ENCODE data around the gene SAFB.

The SAFB gene

GRCh38 chr19:5628461-5628860, 5.6 kb downstream of the SAFB start:
- H4K20me1 ChIP-seq (ENCODE audit: insufficient read depth, low read length): peaks cover 94% of the 10 kb centered on the region
- no peaks in the 10 kb centered on the region for H3K27me3 ChIP-seq (ENCODE audit: low read depth, low read length)
- TF ChIP-seq CTCF (IDR thresholded peaks at IDR 0.05; ENCODE audit: low read depth, low read length) (no peak), EZH2phosphoT487 (IDR thresholded peaks at IDR 0.05; ENCODE audit: low read depth) (no peak)
- no peak overlapping the region for H2AFZ ChIP-seq (ENCODE audit: low read depth, low read length)
- H3K4me2 ChIP-seq (ENCODE audit: low read length): peak overlapping the region; percentile 55
- peaks cover 100% of the 10 kb centered on the region for H3K79me2 ChIP-seq (ENCODE audit: low read length)
- peaks cover 54% of the 10 kb centered on the region for H3K4me1 ChIP-seq (ENCODE audit: low read length)
- H3K27ac ChIP-seq (ENCODE audit: low read length): peak overlapping the region; percentile 70
- peak overlapping the region; percentile 17; the same call in 1 of the 2 replicates for H3K9ac ChIP-seq (ENCODE audit: low read length)
- H3K36me3 ChIP-seq (replicated peaks; ENCODE audit: low read depth, low read length): peaks cover 78% of the 10 kb centered on the region
- H3K4me3 ChIP-seq (ENCODE audit: low read length): peak overlapping the region; percentile 26
- no peaks in the 10 kb centered on the region for H3K9me3 ChIP-seq (ENCODE audit: insufficient read depth, low read length)

- H3K27ac ChIP-seq (ENCODE audit: low read length): peak overlapping the region; percentile 70
Measured at GRCh38 chr19:5628919-5629481, 6.1 kb downstream of the SAFB start.

GRCh38 chr19:5631567-5632240, 8.8 kb downstream of the SAFB start:
- Histone ChIP-seq H2AFZ (ENCODE audit: low read depth, low read length) (no peak overlapping the region), H3K9me3 (ENCODE audit: insufficient read depth, low read length) (no peaks in the 10 kb centered on the region), H3K36me3 (replicated peaks; ENCODE audit: low read depth, low read length) (peaks cover 74% of the 10 kb centered on the region), H3K27ac (ENCODE audit: low read length) (no peak overlapping the region), H3K79me2 (ENCODE audit: low read length) (peaks cover 100% of the 10 kb centered on the region), H3K4me3 (ENCODE audit: low read length) (no peak overlapping the region), H3K4me2 (ENCODE audit: low read length) (no peak overlapping the region), H3K27me3 (ENCODE audit: low read depth, low read length) (no peaks in the 10 kb centered on the region), H3K9ac (ENCODE audit: low read length) (no peak overlapping the region), H4K20me1 (ENCODE audit: insufficient read depth, low read length) (peaks cover 95% of the 10 kb centered on the region), H3K4me1 (ENCODE audit: low read length) (peaks cover 40% of the 10 kb centered on the region)
- TF ChIP-seq CTCF (IDR thresholded peaks at IDR 0.05; ENCODE audit: low read depth, low read length): no peak
- TF ChIP-seq EZH2phosphoT487 (IDR thresholded peaks at IDR 0.05; ENCODE audit: low read depth): no peak

More at GRCh38 chr19:5628919-5629481, 6.1 kb downstream of the SAFB start:
- Histone ChIP-seq H3K4me2 (ENCODE audit: low read length) (peak overlapping the region; percentile 55), H3K36me3 (replicated peaks; ENCODE audit: low read depth, low read length) (peaks cover 82% of the 10 kb centered on the region), H3K4me3 (ENCODE audit: low read length) (peak overlapping the region; percentile 26), H2AFZ (ENCODE audit: low read depth, low read length) (no peak overlapping the region), H3K9ac (ENCODE audit: low read length) (peak overlapping the region; percentile 17; the same call in 1 of the 2 replicates), H3K27me3 (ENCODE audit: low read depth, low read length) (no peaks in the 10 kb centered on the region), H3K4me1 (ENCODE audit: low read length) (peaks cover 57% of the 10 kb centered on the region), H3K79me2 (ENCODE audit: low read length) (peaks cover 100% of the 10 kb centered on the region), H4K20me1 (ENCODE audit: insufficient read depth, low read length) (peaks cover 95% of the 10 kb centered on the region), H3K9me3 (ENCODE audit: insufficient read depth, low read length) (no peaks in the 10 kb centered on the region)
- no peak for TF ChIP-seq EZH2phosphoT487 (IDR thresholded peaks at IDR 0.05; ENCODE audit: low read depth)
- no peak for TF ChIP-seq CTCF (IDR thresholded peaks at IDR 0.05; ENCODE audit: low read depth, low read length)

GRCh38 chr19:5632241-5632612, 9.3 kb downstream of the SAFB start:
- Histone ChIP-seq H4K20me1 (ENCODE audit: insufficient read depth, low read length) (peaks cover 91% of the 10 kb centered on the region), H3K4me2 (ENCODE audit: low read length) (no peak overlapping the region), H3K4me3 (ENCODE audit: low read length) (no peak overlapping the region), H3K27me3 (ENCODE audit: low read depth, low read length) (no peaks in the 10 kb centered on the region), H3K4me1 (ENCODE audit: low read length) (peaks cover 35% of the 10 kb centered on the region), H3K27ac (ENCODE audit: low read length) (no peak overlapping the region), H3K36me3 (replicated peaks; ENCODE audit: low read depth, low read length) (peaks cover 69% of the 10 kb centered on the region), H3K9ac (ENCODE audit: low read length) (no peak overlapping the region), H2AFZ (ENCODE audit: low read depth, low read length) (no peak overlapping the region), H3K9me3 (ENCODE audit: insufficient read depth, low read length) (no peaks in the 10 kb centered on the region), H3K79me2 (ENCODE audit: low read length) (peaks cover 100% of the 10 kb centered on the region)
- TF ChIP-seq EZH2phosphoT487 (IDR thresholded peaks at IDR 0.05; ENCODE audit: low read depth): no peak
- TF ChIP-seq CTCF (IDR thresholded peaks at IDR 0.05; ENCODE audit: low read depth, low read length): no peak
